ENCODE data around the gene PKIB. TPM values are rescaled to one million over a fixed set of nuclear protein-coding genes. Genes with fewer than 3 reads are reported as not detected.
"Not testable (repeated sequence)": the region's sequence is repeated elsewhere in the genome, so short reads cannot be mapped to it uniquely, and the experiment has no call there.

The PKIB gene
- total and polyA plus RNA-seq, 2 experiments from 2014 or later = 51.0 to 85.8 TPM

DNA sequence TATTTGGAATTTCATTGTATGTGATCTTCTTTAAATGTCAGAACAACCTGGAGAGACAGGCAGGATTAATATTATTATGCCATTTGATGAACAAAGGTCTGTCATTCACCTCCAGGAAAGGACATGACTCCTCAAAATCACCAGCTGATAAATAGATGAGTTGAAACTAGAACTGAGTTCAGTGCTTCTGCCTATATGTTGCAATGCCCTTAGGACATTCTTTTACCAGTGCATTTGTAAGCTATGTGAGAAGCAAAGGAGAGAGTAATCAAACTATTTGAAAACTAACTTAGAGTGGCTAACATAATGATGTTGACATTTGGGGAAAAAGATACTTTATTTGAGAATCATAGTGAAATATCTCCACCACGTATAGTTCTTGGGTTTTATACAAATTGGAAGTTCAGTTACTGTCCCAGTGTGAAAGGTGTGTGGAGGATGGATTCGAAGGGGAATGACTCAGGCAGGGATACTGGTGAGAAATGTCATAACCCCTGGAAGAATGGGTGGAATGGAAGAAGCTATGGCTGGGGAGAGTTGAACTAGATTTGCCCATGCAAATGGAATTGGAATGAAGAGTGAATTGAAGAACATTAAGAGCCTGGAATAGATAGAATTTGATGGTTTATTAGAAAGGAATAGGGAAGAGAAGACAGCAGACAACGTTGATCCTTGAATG is 21.5 kb downstream of the PKIB start:
- H3K9me3 ChIP-seq (ENCODE audit: low read depth) = no peaks in the 10 kb centered on the region
- TF ChIP-seq, protein P1, sequence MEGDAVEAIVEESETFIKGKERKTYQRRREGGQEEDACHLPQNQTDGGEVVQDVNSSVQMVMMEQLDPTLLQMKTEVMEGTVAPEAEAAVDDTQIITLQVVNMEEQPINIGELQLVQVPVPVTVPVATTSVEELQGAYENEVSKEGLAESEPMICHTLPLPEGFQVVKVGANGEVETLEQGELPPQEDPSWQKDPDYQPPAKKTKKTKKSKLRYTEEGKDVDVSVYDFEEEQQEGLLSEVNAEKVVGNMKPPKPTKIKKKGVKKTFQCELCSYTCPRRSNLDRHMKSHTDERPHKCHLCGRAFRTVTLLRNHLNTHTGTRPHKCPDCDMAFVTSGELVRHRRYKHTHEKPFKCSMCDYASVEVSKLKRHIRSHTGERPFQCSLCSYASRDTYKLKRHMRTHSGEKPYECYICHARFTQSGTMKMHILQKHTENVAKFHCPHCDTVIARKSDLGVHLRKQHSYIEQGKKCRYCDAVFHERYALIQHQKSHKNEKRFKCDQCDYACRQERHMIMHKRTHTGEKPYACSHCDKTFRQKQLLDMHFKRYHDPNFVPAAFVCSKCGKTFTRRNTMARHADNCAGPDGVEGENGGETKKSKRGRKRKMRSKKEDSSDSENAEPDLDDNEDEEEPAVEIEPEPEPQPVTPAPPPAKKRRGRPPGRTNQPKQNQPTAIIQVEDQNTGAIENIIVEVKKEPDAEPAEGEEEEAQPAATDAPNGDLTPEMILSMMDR (IDR thresholded peaks at IDR 0.05; ENCODE audit: low read depth, low read length) = no peak

DNA sequence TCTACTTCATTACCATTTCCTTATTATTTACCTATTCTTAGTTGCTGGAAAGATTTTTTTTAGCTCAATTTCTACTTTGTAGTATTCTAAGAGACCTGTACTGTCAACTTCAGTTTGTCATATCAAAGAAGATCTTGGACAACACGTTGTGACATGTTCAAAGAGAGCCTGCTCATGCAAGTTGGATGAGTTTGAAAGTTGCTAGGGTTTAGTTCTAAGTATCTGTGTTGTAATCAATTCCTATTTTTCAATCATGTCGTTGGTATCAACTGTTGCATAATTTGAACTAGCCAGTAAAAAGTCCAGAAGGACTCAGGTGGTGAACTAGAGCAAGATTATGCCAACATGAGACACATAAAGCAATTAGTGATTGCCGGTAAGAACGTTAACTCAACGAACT is 30.2 kb downstream of the PKIB start:
- H3K9me3 ChIP-seq (ENCODE audit: low read depth) = no peaks in the 10 kb centered on the region
- no peaks in the 10 kb centered on the region for H3K27me3 ChIP-seq
- no peaks in the 10 kb centered on the region for H3K4me1 ChIP-seq (ENCODE audit: low read depth)
- TF ChIP-seq, protein P1 (IDR thresholded peaks at IDR 0.05; ENCODE audit: low read depth, low read length) = no peak
- DNase-seq (ENCODE audit: low read depth in 1 of 2, low spot score in 1 of 2) = no peak
- H3K27ac ChIP-seq = no peak overlapping the region
- H3K4me3 ChIP-seq = no peak overlapping the region
- H3K36me3 ChIP-seq = peaks cover 4% of the 10 kb centered on the region

More for the DNA sequence above, 21.5 kb downstream of the PKIB start:
- Histone ChIP-seq H3K4me3 (no peak overlapping the region), H3K27me3 (no peaks in the 10 kb centered on the region), H3K27ac (no peak overlapping the region), H3K36me3 (peaks cover 11% of the 10 kb centered on the region), H3K4me1 (ENCODE audit: low read depth) (no peaks in the 10 kb centered on the region)
- DNase-seq (ENCODE audit: low read depth in 1 of 2, low spot score in 1 of 2) = no peak

DNA sequence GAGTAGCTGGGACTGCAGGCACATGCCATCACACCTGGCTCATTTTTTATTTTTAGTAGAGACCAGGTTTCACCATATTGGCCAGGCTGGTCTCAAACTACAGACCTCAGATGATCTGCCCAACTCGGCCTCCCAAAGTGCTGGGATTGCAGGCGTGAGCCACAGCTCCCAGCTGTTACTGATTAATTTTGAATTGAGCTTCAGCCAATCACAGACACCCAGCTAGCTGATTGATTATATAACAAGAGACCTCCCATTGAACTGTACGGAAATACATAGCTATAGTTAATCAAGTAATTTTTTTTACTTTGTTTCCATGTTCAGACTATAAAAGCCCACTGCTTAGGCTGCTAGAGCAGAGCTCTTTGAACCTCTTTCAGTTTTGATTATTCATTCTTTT is 31.6 kb downstream of the PKIB start:
- TF ChIP-seq, protein P1 (IDR thresholded peaks at IDR 0.05; ENCODE audit: low read depth, low read length) = no peak
- Histone ChIP-seq H3K9me3 (ENCODE audit: low read depth) (no peaks in the 10 kb centered on the region), H3K36me3 (peaks cover 4% of the 10 kb centered on the region), H3K4me3 (no peak overlapping the region), H3K4me1 (ENCODE audit: low read depth) (no peaks in the 10 kb centered on the region), H3K27me3 (no peaks in the 10 kb centered on the region), H3K27ac (no peak overlapping the region)
- no peak for DNase-seq (ENCODE audit: low read depth in 1 of 2, low spot score in 1 of 2)

DNA sequence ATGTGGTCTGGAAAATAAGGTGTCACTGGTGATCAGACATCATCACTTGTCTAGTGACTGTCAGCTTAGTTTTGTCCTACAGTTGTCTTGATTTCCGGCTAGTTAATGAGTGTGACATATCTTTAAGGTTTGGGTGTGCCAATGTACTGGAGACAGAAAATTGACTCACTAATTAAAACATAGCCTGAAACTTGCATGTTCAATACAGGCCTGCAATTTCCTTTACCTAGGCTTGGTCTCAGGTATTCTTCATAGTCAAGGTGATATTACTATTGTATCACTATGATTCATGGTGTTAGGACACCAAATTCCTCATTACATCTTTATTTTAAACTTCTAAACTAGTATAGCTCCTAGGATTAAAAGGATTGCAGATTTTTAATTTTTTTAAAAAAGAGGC is 32.4 kb downstream of the PKIB start:
- not testable (repeated sequence) for H3K4me3 ChIP-seq; H3K36me3 ChIP-seq; H3K27ac ChIP-seq; H3K4me1 ChIP-seq (ENCODE audit: low read depth); H3K9me3 ChIP-seq (ENCODE audit: low read depth); DNase-seq (ENCODE audit: low read depth in 1 of 2, low spot score in 1 of 2); H3K27me3 ChIP-seq

DNA sequence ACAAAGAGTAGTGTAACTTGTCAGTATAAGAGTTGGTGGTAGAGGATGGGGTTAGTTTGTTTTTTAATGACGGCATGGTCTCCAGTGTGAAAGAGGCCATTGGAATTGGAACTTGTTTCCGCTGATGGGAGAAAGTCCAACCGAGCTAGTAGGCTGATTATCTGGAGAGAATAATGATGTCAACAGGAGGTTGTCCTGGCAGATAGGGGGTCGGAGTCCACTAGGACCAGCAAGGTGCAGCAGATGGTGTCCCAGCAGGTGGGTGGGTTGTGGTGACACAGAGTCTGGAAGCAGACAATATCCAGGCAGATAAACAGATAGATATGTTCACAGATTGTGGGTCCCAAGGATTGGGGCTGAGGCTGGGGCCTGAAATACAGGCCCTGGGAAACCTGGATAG is 35.1 kb downstream of the PKIB start:
- Histone ChIP-seq H3K27ac (no peak overlapping the region), H3K4me3 (no peak overlapping the region), H3K27me3 (no peaks in the 10 kb centered on the region), H3K4me1 (ENCODE audit: low read depth) (no peaks in the 10 kb centered on the region), H3K9me3 (ENCODE audit: low read depth) (no peaks in the 10 kb centered on the region), H3K36me3 (no peaks in the 10 kb centered on the region)
- TF ChIP-seq, protein P1 (IDR thresholded peaks at IDR 0.05; ENCODE audit: low read depth, low read length) = no peak
- DNase-seq (ENCODE audit: low read depth in 1 of 2, low spot score in 1 of 2) = no peak

DNA sequence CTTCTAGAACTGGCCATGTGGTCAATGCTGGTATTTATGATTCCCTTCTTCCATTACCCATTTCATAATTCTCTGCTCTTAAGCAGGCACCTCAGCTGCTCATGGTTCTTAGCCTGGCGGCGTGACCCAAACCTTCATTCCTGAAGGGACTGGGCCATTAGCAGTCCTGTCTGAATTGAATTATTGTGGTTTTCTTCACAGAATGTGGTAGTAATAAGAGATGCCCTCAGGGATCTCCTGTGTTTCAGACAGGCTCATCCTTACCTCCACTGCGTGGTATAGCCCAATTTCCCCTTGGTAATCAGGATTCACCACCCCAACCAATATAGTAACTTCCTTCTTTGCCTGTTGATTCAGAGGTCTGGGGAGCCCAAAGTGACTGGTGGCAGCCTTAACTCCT is 37.6 kb downstream of the PKIB start:
- Histone ChIP-seq H3K36me3 (no peaks in the 10 kb centered on the region), H3K4me1 (ENCODE audit: low read depth) (no peaks in the 10 kb centered on the region), H3K9me3 (ENCODE audit: low read depth) (no peaks in the 10 kb centered on the region), H3K27me3 (no peaks in the 10 kb centered on the region), H3K4me3 (no peak overlapping the region), H3K27ac (no peak overlapping the region)
- DNase-seq (ENCODE audit: low read depth in 1 of 2, low spot score in 1 of 2) = no peak
- TF ChIP-seq, protein P1 (IDR thresholded peaks at IDR 0.05; ENCODE audit: low read depth, low read length) = no peak
